ENCODE results near the gene MRPS27. TPM values are rescaled to one million over a fixed set of nuclear protein-coding genes. Genes with fewer than 3 reads are reported as not detected.

The MRPS27 gene
- total RNA-seq, 1 experiment from 2014 or later, result 61.2 TPM

- peaks cover 27% of the 10 kb centered on the region for H3K4me1 Mint-ChIP-seq (ENCODE audit: low read depth, unreplicated experiment)
- peak overlapping the region; percentile 74 for H3K27ac Mint-ChIP-seq (ENCODE audit: unreplicated experiment)
These were observed 35.2 kb downstream of the MRPS27 start for GRCh38 chr5:72284559-72285423.

GRCh38 chr5:72283358-72283757 is 36.7 kb downstream of the MRPS27 start:
- Mint-ChIP-seq H3K36me3 (ENCODE audit: insufficient read depth, unreplicated experiment) (peaks cover 21% of the 10 kb centered on the region), H3K27ac (ENCODE audit: unreplicated experiment) (peak overlapping the region; percentile 77), H3K27me3 (ENCODE audit: unreplicated experiment) (no peaks in the 10 kb centered on the region), H3K4me1 (ENCODE audit: low read depth, unreplicated experiment) (peaks cover 27% of the 10 kb centered on the region), H3K9me3 (ENCODE audit: low read depth, unreplicated experiment) (no peaks in the 10 kb centered on the region), H3K4me3 (ENCODE audit: low read depth, unreplicated experiment) (no peak overlapping the region)
- CTCF ChIA-PET, result no interaction called here
- intact Hi-C loops (cut with micrococcal nuclease; ENCODE audit: unreplicated experiment), result no loop called here
- DNase-seq, result no peak
- no peak for TF ChIP-seq CTCF (IDR thresholded peaks at IDR 0.05; ENCODE audit: unreplicated experiment)
- no TSS peak for BruUV-seq (replicated peaks)

More at GRCh38 chr5:72284559-72285423, 35.2 kb downstream of the MRPS27 start:
- DNase-seq, result no peak
- intact Hi-C loops (cut with micrococcal nuclease; ENCODE audit: unreplicated experiment), result no loop called here
- TF ChIP-seq CTCF (IDR thresholded peaks at IDR 0.05; ENCODE audit: unreplicated experiment), result no peak
- Mint-ChIP-seq H3K27me3 (ENCODE audit: unreplicated experiment) (no peaks in the 10 kb centered on the region), H3K4me3 (ENCODE audit: low read depth, unreplicated experiment) (no peak overlapping the region), H3K9me3 (ENCODE audit: low read depth, unreplicated experiment) (no peaks in the 10 kb centered on the region), H3K36me3 (ENCODE audit: insufficient read depth, unreplicated experiment) (peaks cover 13% of the 10 kb centered on the region)
- CTCF ChIA-PET, result interaction anchor here (0.5 to 1.3 kb wide), 6 partner anchors 20 to 565 kb away, joined by 3 to 5 read pairs (median 4); no protein-coding TSS in a partner anchor
- BruUV-seq (replicated peaks), result no TSS peak

GRCh38 chr5:72282878-72283277 is 37.2 kb downstream of the MRPS27 start:
- Mint-ChIP-seq H3K27me3 (ENCODE audit: unreplicated experiment) (no peaks in the 10 kb centered on the region), H3K9me3 (ENCODE audit: low read depth, unreplicated experiment) (no peaks in the 10 kb centered on the region), H3K4me3 (ENCODE audit: low read depth, unreplicated experiment) (no peak overlapping the region), H3K4me1 (ENCODE audit: low read depth, unreplicated experiment) (peaks cover 27% of the 10 kb centered on the region), H3K27ac (ENCODE audit: unreplicated experiment) (peak overlapping the region; percentile 77), H3K36me3 (ENCODE audit: insufficient read depth, unreplicated experiment) (peaks cover 21% of the 10 kb centered on the region)
- TF ChIP-seq CTCF (IDR thresholded peaks at IDR 0.05; ENCODE audit: unreplicated experiment), result no peak
- no peak for DNase-seq
- CTCF ChIA-PET, result no interaction called here
- intact Hi-C loops (cut with micrococcal nuclease; ENCODE audit: unreplicated experiment), result no loop called here
- no TSS peak for BruUV-seq (replicated peaks)

GRCh38 chr5:72281764-72282499 is 38.1 kb downstream of the MRPS27 start:
- H3K27ac Mint-ChIP-seq (ENCODE audit: unreplicated experiment), result peak overlapping the region; percentile 77
- CTCF ChIA-PET, result no interaction called here
- intact Hi-C loops (cut with micrococcal nuclease; ENCODE audit: unreplicated experiment), result no loop called here
- H3K36me3 Mint-ChIP-seq (ENCODE audit: insufficient read depth, unreplicated experiment), result peaks cover 21% of the 10 kb centered on the region
- no peak overlapping the region for H3K4me3 Mint-ChIP-seq (ENCODE audit: low read depth, unreplicated experiment)
- no peaks in the 10 kb centered on the region for H3K27me3 Mint-ChIP-seq (ENCODE audit: unreplicated experiment)
- no TSS peak for BruUV-seq (replicated peaks)
- TF ChIP-seq CTCF (IDR thresholded peaks at IDR 0.05; ENCODE audit: unreplicated experiment), result no peak
- DNase-seq, result no peak
- no peaks in the 10 kb centered on the region for H3K9me3 Mint-ChIP-seq (ENCODE audit: low read depth, unreplicated experiment)
- peaks cover 27% of the 10 kb centered on the region for H3K4me1 Mint-ChIP-seq (ENCODE audit: low read depth, unreplicated experiment)

Measured in Calu3 (cell line).